Measurements from ENCODE around the gene TLE3.

TLE3 gene

DNA sequence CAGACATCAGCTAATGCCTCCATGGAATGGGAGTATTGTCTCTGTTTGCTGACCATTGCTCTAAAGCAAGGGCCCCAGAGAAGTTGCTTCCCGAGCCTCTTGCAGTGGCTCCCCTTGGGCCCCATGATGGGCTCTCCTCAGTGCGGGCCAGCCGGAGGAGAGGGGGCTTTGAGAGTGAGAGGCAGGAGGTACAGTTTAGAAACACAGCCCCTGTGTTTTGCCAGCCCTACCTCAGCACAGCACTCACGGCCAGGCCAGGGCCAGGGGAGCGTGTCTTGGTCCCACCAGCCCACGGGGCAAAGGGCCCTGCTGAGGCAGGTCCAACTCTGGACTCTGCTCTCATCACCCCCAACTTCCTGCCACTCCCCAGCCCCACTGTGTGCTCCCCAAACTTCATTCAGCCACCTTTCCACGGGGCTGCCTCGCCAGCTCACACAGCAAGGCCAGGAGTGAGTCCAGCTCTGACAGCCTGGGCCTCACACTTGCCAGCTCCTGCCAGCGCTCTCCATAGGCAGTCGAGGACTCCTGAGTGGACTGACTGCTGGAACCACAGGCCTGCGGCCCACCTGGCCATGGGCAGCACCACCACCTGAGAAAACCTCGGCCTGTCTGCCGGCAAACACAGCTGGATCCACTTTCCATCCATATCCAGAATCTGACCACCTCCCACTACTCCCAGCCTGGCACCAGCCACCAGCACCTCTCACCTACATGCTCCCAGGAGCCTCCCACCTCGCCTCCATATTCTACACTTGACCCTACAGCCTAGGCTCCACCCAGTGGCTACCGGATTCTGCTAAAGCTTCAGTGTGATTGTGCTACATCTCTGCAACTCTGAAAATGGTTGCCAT is 99.0 kb downstream of the TLE3 start:
- no peak for DNase-seq

DNA sequence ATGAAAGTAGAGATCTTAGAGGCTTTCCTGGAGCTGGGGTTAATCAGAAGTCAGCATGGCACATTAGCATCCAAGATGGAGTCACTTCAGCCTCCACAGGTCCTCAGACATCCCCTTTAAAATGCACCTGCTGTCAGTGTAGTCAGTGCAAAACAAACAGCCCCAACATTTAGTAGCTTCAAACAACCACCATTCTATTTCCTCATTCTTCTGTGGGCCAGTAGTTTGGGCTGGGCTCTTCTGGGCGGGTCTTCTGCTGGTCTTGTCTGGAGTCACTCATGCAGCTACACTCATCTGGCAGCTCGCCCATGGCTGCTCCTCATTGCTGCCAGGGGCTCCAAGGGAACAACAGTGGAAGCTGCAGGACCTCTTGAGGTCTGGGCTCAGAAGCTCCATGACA is 99.9 kb downstream of the TLE3 start:
- no peak for DNase-seq
